H1 (cell line): ENCODE results near the gene TBX21. TPM values are rescaled to one million over a fixed set of nuclear protein-coding genes. Genes with fewer than 3 reads are reported as not detected.

ENCODE experiments used
- CEBPB ChIP-seq: IDR thresholded peaks from 2 replicates; pipeline ENCODE4 v1.6.1; 2012; ENCODE audit warnings: low read depth, low read length
- CHD7 ChIP-seq: fragments of 300-600 bp; sonication (generic); IDR thresholded peaks from 2 replicates; pipeline ENCODE4 v1.7.1; 2012; ENCODE audit warnings: low read length, moderate library complexity, mild to moderate bottlenecking, inconsistent platforms; ENCODE audit not compliant: insufficient replicate concordance
- EZH2 ChIP-seq: fragments of 200-600 bp; sonication (generic); IDR thresholded peaks from 2 replicates; pipeline ENCODE4 v1.7.1; 2012; ENCODE audit warnings: low read depth, mild to moderate bottlenecking, moderate library complexity, low read length, inconsistent platforms; ENCODE audit not compliant: severe bottlenecking
- KDM4A ChIP-seq: IDR thresholded peaks from one replicate; pipeline ENCODE4 v1.7.1; 2012; ENCODE audit warnings: low read depth, mild to moderate bottlenecking, moderate library complexity, low read length, inconsistent platforms; ENCODE audit not compliant: severe bottlenecking
- polyA plus RNA-seq, 7 experiments: library from polyadenylated mRNA; depleted of rRNA in 3 of 7; stranded (reverse) in 5 of 7; unstranded in 2 of 7; fragments of >200 nt in 5 of 7; fragments of 200-250 nt in 2 of 7; gene quantifications; 1 replicate in 5 of 7; 2 replicates in 1 of 7; 4 replicates in 1 of 7; pipeline versions ENCODE4 v1.2.1 to v1.2.3, GENCODE V29; 2011 to 2013; ENCODE audit warnings: missing spikeins in 2 of 7, mixed read lengths in 2 of 7
- total RNA-seq: library from RNA; stranded (reverse); fragmentation: NEBNext Ultra II Directional; extraction: Animal tissue kit (Norgen Biotek cat#: 25700); gene quantifications from 2 replicates; pipeline ENCODE4 v1.2.1, GENCODE V29; 2021

Gene TBX21
- total and polyA plus RNA-seq, 2 of the 8 experiments (the other 6 are each of a cell fraction or from before 2014, with no cell fraction given), result not detected

- no peak for TF ChIP-seq CHD7
- peak; percentile 26 for TF ChIP-seq EZH2
- peak; percentile 63 for TF ChIP-seq KDM4A
- TF ChIP-seq CEBPB, result no peak
Observed at GRCh38 chr17:47694581-47695428, 38.2 kb upstream of the TBX21 start (continued).
